ENCODE measurements around the gene PPIL6. TPM values are rescaled to one million over a fixed set of nuclear protein-coding genes. Genes with fewer than 3 reads are reported as not detected.

PPIL6 gene
- total RNA-seq: under 1 TPM; 0.17 to 0.56 TPM

DNA sequence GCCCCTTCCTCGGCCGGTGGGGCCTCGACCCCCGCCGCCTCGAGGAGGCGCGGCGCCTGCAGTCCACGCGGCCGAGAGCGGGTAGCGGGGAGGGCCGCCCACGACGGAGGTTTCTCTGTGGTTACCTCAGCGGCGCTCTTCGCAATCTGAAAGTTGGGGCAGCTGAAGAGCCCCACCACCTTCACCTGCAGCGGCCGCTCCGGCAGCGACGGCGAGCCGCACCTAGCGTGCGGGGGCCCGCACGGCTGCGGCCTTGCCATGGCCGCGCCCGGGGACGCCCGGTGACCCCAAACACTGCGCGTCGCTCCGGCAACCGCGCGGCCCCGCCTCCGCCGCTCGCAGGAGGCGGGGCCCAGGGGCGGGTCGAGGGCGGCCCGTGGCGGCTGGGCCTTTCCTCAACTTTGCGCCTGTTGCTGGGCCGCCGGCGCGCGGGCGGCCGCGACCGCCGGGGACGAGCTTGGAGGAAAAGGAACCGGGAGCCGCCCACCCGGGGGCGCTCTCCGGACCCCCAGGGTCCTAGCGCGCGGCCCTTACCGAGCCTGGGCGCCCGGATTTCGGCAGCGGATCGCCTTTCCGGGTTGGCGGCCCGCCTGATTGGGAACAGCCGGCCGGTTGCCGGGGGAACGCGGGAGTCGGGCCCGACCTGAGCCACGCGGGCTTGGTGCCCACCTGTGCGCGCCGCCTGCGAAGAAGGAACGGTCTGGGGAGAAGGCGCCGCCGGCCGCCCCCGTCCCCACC is at the start of gene PPIL6, which contains the start of gene SMPD2:
TSS of gene PPIL6 (minus strand) at position 298 of the 738 bp plus-strand sequence. CDS start at position 260, 38 bp downstream.
TSS of gene SMPD2 (plus strand) at position 394 of the 738 bp plus-strand sequence. CDS start 398 bp downstream, outside the sequence.
- peak; percentile 92 to 93 for ATAC-seq (replicated peaks in 1 of 2)
- H3K4me1 Mint-ChIP-seq (ENCODE audit: low read depth): peaks cover 12% of the 10 kb centered on the region
- peaks cover 0 to 2% of the 10 kb centered on the region in 2 donors for H3K36me3 Mint-ChIP-seq (ENCODE audit: insufficient read depth in 2 of 2)
- H3K4me3 Mint-ChIP-seq: peak within 1 kb of the TSS; percentile 94
- H3K27me3 Mint-ChIP-seq (ENCODE audit: low read depth): no peaks in the 10 kb centered on the region
- peak; percentile 78 to 87 for DNase-seq
- H3K9me3 Mint-ChIP-seq: no peaks in the 10 kb centered on the region
- peak within 1 kb of the TSS; percentile 73 for H3K27ac Mint-ChIP-seq

GRCh38 chr6:109488001-109488400 is 47.6 kb upstream of the PPIL6 start:
- DNase-seq (no peak), ATAC-seq (replicated peaks in 1 of 2) (no peak)
- Mint-ChIP-seq H3K9me3 (no peaks in the 10 kb centered on the region), H3K27me3 (ENCODE audit: low read depth) (no peaks in the 10 kb centered on the region), H3K36me3 (ENCODE audit: insufficient read depth in 2 of 2) (no peaks in the 10 kb centered on the region), H3K4me3 (no peak overlapping the region), H3K27ac (no peak overlapping the region), H3K4me1 (ENCODE audit: low read depth) (peaks cover 51% of the 10 kb centered on the region)

DNA sequence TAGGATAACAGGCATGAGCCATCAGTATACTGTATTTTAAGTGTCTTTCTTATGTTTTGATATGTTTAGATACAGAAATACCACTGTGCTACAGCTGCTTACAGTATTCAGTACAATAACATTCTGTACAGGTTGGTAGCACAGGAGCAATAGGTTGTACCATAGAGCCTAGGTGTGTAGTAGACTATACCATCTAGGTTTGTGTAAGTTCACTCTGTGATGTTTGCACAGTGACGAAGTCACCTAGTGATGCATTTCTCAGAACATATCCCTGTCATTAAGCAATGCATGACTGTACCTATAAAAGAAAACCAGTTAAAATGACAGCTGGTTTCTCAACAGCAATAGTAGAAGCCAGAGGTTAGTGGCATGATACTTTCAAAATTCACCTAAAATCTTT is 45.6 kb upstream of the PPIL6 start:
- H3K4me3 Mint-ChIP-seq: peak overlapping the region in 1 of 2 donors; percentile 74
- peaks cover 5 to 8% of the 10 kb centered on the region in 2 donors for H3K36me3 Mint-ChIP-seq (ENCODE audit: insufficient read depth in 2 of 2)
- no peaks in the 10 kb centered on the region for H3K27me3 Mint-ChIP-seq (ENCODE audit: low read depth)
- ATAC-seq (replicated peaks in 1 of 2): peak; percentile 28 to 49
- peak overlapping the region; percentile 88 for H3K27ac Mint-ChIP-seq
- peaks cover 52% of the 10 kb centered on the region for H3K4me1 Mint-ChIP-seq (ENCODE audit: low read depth)
- no peaks in the 10 kb centered on the region for H3K9me3 Mint-ChIP-seq
- DNase-seq: no peak

DNA sequence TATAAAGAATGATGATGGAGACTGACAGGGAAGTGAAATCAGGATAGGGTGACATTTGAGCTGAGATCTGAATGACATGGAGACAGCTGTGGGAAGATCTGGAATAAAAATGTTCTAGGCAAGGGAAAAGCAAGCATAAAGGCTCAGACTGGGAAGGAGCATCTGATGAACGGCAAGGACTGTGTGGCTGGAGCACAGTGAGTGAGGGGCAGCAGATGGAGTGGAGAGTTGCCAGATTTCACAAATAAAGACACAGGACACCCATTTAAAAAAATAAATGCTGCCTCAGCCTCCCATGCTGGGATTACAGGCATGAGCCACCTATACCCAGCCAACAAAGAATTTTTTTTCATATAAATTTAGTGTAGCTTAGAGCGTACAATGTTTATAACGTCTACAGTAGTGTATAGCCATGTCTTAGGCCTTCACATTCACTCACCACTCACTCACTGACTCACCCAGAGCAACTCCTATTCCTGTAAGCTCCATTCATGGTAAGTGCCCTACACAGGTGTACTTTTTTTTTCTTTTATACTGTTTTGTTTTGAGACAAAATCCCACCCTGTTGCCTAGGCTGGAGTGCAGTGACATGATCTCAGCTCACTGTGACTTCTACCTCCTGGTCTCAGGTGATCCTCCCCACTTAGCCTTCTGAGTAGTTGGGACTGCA is 45.0 kb upstream of the PPIL6 start:
- no peak for DNase-seq
- peak overlapping the region in 1 of 2 donors; percentile 74 for H3K4me3 Mint-ChIP-seq
- peak in 1 of 2 donors; percentile 1 for ATAC-seq (replicated peaks in 1 of 2)
- H3K9me3 Mint-ChIP-seq: no peaks in the 10 kb centered on the region
- peaks cover 52% of the 10 kb centered on the region for H3K4me1 Mint-ChIP-seq (ENCODE audit: low read depth)
- peak overlapping the region; percentile 88 for H3K27ac Mint-ChIP-seq
- H3K27me3 Mint-ChIP-seq (ENCODE audit: low read depth): no peaks in the 10 kb centered on the region
- H3K36me3 Mint-ChIP-seq (ENCODE audit: insufficient read depth in 2 of 2): peaks cover 5 to 9% of the 10 kb centered on the region in 2 donors

GRCh38 chr6:109484122-109484521 is 43.7 kb upstream of the PPIL6 start:
- DNase-seq: no peak
- H3K27me3 Mint-ChIP-seq (ENCODE audit: low read depth): no peaks in the 10 kb centered on the region
- H3K27ac Mint-ChIP-seq: peak overlapping the region; percentile 16
- H3K36me3 Mint-ChIP-seq (ENCODE audit: insufficient read depth in 2 of 2): peaks cover 7 to 12% of the 10 kb centered on the region in 2 donors
- no peak for ATAC-seq (replicated peaks in 1 of 2)
- H3K9me3 Mint-ChIP-seq: no peaks in the 10 kb centered on the region
- peaks cover 58% of the 10 kb centered on the region for H3K4me1 Mint-ChIP-seq (ENCODE audit: low read depth)
- peak overlapping the region; percentile 75 to 88 for H3K4me3 Mint-ChIP-seq

GRCh38 chr6:109483735-109484057 is 43.3 kb upstream of the PPIL6 start:
- Mint-ChIP-seq H3K27me3 (ENCODE audit: low read depth) (no peaks in the 10 kb centered on the region), H3K4me1 (ENCODE audit: low read depth) (peaks cover 62% of the 10 kb centered on the region), H3K27ac (no peak overlapping the region), H3K4me3 (peak overlapping the region; percentile 75 to 88), H3K36me3 (ENCODE audit: insufficient read depth in 2 of 2) (peaks cover 7 to 16% of the 10 kb centered on the region in 2 donors), H3K9me3 (no peaks in the 10 kb centered on the region)
- no peak for DNase-seq
- no peak for ATAC-seq (replicated peaks in 1 of 2)

GRCh38 chr6:109482905-109483734 is 42.7 kb upstream of the PPIL6 start, which contains the start of gene ZBTB24:
Gene ZBTB24, minus strand, starts transcription at chr6:109483219. Its CDS starts 1,193 bp downstream, at chr6:109482026.
- peak within 1 kb of the TSS; percentile 88 to 90 for H3K4me3 Mint-ChIP-seq
- peak; percentile 83 to 86 for ATAC-seq (replicated peaks in 1 of 2)
- H3K4me1 Mint-ChIP-seq (ENCODE audit: low read depth): peaks cover 68% of the 10 kb centered on the region
- peaks cover 7 to 18% of the 10 kb centered on the region in 2 donors for H3K36me3 Mint-ChIP-seq (ENCODE audit: insufficient read depth in 2 of 2)
- no peaks in the 10 kb centered on the region for H3K27me3 Mint-ChIP-seq (ENCODE audit: low read depth)
- DNase-seq: peak; percentile 92 to 93
- H3K27ac Mint-ChIP-seq: peak within 1 kb of the TSS; percentile 67
- H3K9me3 Mint-ChIP-seq: no peaks in the 10 kb centered on the region

DNA sequence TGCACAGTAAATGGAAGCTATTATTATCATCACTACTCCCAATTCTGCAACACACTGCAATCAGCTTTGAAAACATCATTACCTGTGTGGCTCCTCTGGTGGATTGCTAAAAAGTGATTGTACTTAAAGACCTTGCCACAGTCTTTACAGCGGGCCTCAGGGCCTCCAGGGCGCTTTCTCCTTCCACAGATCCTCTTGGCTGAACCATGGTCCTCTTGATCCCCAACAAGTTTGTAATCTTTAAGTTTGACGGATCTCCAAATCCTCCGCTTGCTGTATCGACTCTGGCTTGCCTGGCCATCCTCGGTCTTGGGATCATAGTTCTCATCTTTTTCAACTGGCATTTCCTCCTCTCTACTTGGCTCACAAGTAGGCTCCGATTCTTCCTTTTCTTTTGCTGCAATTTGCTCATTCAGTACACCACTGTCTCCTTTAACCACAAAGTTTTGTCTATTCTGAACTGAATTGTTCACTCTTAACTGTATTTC is 40.6 kb upstream of the PPIL6 start:
- H3K9me3 Mint-ChIP-seq: no peaks in the 10 kb centered on the region
- peak overlapping the region; percentile 80 to 90 for H3K4me3 Mint-ChIP-seq
- peak overlapping the region; percentile 3 for H3K27ac Mint-ChIP-seq
- peaks cover 7 to 21% of the 10 kb centered on the region in 2 donors for H3K36me3 Mint-ChIP-seq (ENCODE audit: insufficient read depth in 2 of 2)
- ATAC-seq (replicated peaks in 1 of 2): no peak
- DNase-seq: no peak
- no peaks in the 10 kb centered on the region for H3K27me3 Mint-ChIP-seq (ENCODE audit: low read depth)
- H3K4me1 Mint-ChIP-seq (ENCODE audit: low read depth): peaks cover 84% of the 10 kb centered on the region

GRCh38 chr6:109478841-109479624 is 38.6 kb upstream of the PPIL6 start:
- H3K27ac Mint-ChIP-seq: peak overlapping the region; percentile 98
- ATAC-seq (replicated peaks in 1 of 2) (no peak), DNase-seq (no peak)
- H3K27me3 Mint-ChIP-seq (ENCODE audit: low read depth): no peaks in the 10 kb centered on the region
- no peaks in the 10 kb centered on the region for H3K9me3 Mint-ChIP-seq
- peak overlapping the region; percentile 80 to 90 for H3K4me3 Mint-ChIP-seq
- peaks cover 87% of the 10 kb centered on the region for H3K4me1 Mint-ChIP-seq (ENCODE audit: low read depth)
- H3K36me3 Mint-ChIP-seq (ENCODE audit: insufficient read depth in 2 of 2): peaks cover 13 to 32% of the 10 kb centered on the region in 2 donors

DNA sequence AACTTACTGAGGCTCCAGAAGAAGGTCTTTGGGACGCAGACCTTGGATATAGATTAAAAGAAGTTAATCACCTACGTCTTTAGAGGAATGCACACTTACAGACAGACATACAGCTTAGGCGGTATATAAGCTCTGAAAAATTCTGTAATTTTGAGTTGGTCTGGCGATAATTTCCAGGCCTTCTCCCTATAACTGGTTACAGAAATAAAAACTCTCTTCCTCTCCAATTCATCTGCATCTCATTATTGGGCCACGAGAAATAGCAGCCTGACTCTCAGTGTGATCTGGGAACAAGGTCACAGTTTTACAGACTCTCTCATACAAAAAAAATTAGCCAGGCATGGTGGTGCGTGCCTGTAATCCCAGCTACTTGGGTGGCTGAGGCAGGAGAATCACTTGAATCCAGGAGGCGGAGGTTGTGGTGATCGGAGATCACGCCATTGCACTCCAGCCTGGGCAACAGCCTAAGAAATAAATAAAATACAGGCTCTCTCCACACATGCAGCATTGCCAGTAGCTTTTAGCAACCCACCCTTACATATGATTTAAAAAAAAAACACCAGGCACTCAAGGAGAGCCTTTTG is 37.9 kb upstream of the PPIL6 start:
- Mint-ChIP-seq H3K4me1 (ENCODE audit: low read depth) (peaks cover 87% of the 10 kb centered on the region), H3K27me3 (ENCODE audit: low read depth) (no peaks in the 10 kb centered on the region)

GRCh38 chr6:109477725-109478124 is 37.3 kb upstream of the PPIL6 start:
- Mint-ChIP-seq H3K36me3 (ENCODE audit: insufficient read depth in 2 of 2) (peaks cover 20 to 43% of the 10 kb centered on the region in 2 donors), H3K27ac (peak overlapping the region; percentile 98), H3K4me3 (peak overlapping the region; percentile 80 to 90), H3K4me1 (ENCODE audit: low read depth) (peaks cover 93% of the 10 kb centered on the region), H3K27me3 (ENCODE audit: low read depth) (no peaks in the 10 kb centered on the region), H3K9me3 (no peaks in the 10 kb centered on the region)
- ATAC-seq (replicated peaks in 1 of 2) (peak; percentile 25 to 36), DNase-seq (no peak)

More for the DNA sequence above, 37.9 kb upstream of the PPIL6 start:
- DNase-seq (no peak), ATAC-seq (replicated peaks in 1 of 2) (no peak)
- H3K4me3 Mint-ChIP-seq: peak overlapping the region; percentile 80 to 90
- H3K36me3 Mint-ChIP-seq (ENCODE audit: insufficient read depth in 2 of 2): peaks cover 15 to 37% of the 10 kb centered on the region in 2 donors
- H3K9me3 Mint-ChIP-seq: no peaks in the 10 kb centered on the region
- peak overlapping the region; percentile 98 for H3K27ac Mint-ChIP-seq

DNA sequence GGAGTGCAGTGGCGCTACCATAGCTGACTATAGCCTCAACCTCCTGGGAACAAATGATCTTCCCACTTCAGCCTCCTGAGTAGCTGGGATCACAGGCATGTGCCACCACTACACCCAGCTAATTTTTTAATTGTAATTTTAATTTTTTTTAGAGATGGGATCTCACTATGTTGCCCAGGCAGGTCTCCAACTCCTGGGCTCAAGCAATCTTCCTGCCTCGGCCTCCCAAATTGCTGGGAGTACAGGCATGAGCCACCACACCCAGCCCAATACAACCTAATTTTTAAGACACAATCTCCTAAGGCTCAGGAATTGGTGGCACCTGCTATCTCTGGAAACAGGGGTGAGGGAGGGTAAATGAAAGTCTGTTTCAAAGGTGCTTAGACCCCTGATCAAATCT is 36.8 kb upstream of the PPIL6 start:
- Mint-ChIP-seq H3K4me3 (peak overlapping the region; percentile 80 to 90), H3K27me3 (ENCODE audit: low read depth) (no peaks in the 10 kb centered on the region), H3K4me1 (ENCODE audit: low read depth) (peaks cover 98% of the 10 kb centered on the region), H3K36me3 (ENCODE audit: insufficient read depth in 2 of 2) (peaks cover 19 to 46% of the 10 kb centered on the region in 2 donors), H3K9me3 (no peaks in the 10 kb centered on the region), H3K27ac (peak overlapping the region; percentile 98)
- DNase-seq (no peak), ATAC-seq (replicated peaks in 1 of 2) (no peak)
